Nasal cavity respiratory epithelium epithelial cell of viscerocranial mucosa (primary cell): ENCODE data around the gene CD2. TPM values are rescaled to one million over a fixed set of nuclear protein-coding genes. Genes with fewer than 3 reads are reported as not detected.

Source experiments
- total RNA-seq: library from RNA; depleted of rRNA; stranded (reverse); fragments of >200 nt; gene quantifications from 2 replicates; pipeline ENCODE4 v1.2.3, GENCODE V29; 2014

Gene CD2
- total RNA-seq: not detected in 2 replicates

GRCh38 chr1:116754198-116754977, at the start of gene CD2:
CD2 (plus strand) TSS chr1:116754430; CDS start chr1:116754493, 63 bp downstream.

Other genes with a start within 250 kb of the CD2 start
- 20.2 and 43.4 TPM in 2 replicates for gene CD58, start 183.4 kb upstream of the CD2 start, total RNA-seq
- 50.2 and 215 TPM in 2 replicates for gene IGSF3, start 86.7 kb upstream of the CD2 start, total RNA-seq
- gene PTGFRN, start 155.5 kb downstream of the CD2 start, total RNA-seq: 183 and 326 TPM in 2 replicates
- gene CD101, start 247.3 kb downstream of the CD2 start, total RNA-seq: 0.34 and 1.8 TPM in 2 replicates